MM.1S (cell line): ENCODE data around the gene GDI1.

Source experiments
- DNase-seq: peaks from one replicate; pipeline ENCODE4 v3.0.0-alpha.2; 2015
- H2AFZ ChIP-seq: fragments of 300-600 bp; sonication (generic); 2 replicates; pipeline ENCODE4 v1.6.0; 2016; ENCODE audit warnings: antibody characterized with exemption, low read length
- H3F3A ChIP-seq: fragments of 300-600 bp; sonication (generic); 2 replicates; pipeline ENCODE4 v1.6.1; 2016; ENCODE audit warnings: mild to moderate bottlenecking, antibody characterized with exemption, low read length, moderate library complexity, mixed read lengths; ENCODE audit not compliant: insufficient read depth
- H3K27ac ChIP-seq: fragments of 300-600 bp; sonication (generic); 2 replicates; pipeline ENCODE4 v1.5.1; 2016; ENCODE audit warnings: mild to moderate bottlenecking, low read length
- H3K27me3 ChIP-seq: fragments of 300-600 bp; sonication (generic); replicated peaks from 2 replicates; pipeline ENCODE4 v1.6.0; 2016; ENCODE audit warnings: low read length; ENCODE audit not compliant: insufficient read depth
- H3K36me3 ChIP-seq: fragments of 300-600 bp; sonication (generic); replicated peaks from 2 replicates; pipeline ENCODE4 v1.6.1; 2016; ENCODE audit warnings: mild to moderate bottlenecking, low read length, mixed read lengths; ENCODE audit not compliant: insufficient read depth
- H3K4me1 ChIP-seq: fragments of 300-600 bp; sonication (generic); 2 replicates; pipeline ENCODE4 v1.6.1; 2016; ENCODE audit warnings: low read length, mixed read lengths
- H3K4me2 ChIP-seq: fragments of 300-600 bp; sonication (generic); 2 replicates; pipeline ENCODE4 v1.6.0; 2016; ENCODE audit warnings: low read depth, low read length
- H3K4me3 ChIP-seq: fragments of 300-600 bp; sonication (generic); 2 replicates; pipeline ENCODE4 v1.5.1; 2016; ENCODE audit warnings: low read length, mixed read lengths
- H3K79me2 ChIP-seq: fragments of 300-600 bp; sonication (generic); 2 replicates; pipeline ENCODE4 v1.6.1; 2016; ENCODE audit warnings: mixed run types, low read length, mixed read lengths
- H3K9ac ChIP-seq: fragments of 300-600 bp; sonication (generic); 2 replicates; pipeline ENCODE4 v1.6.1; 2016; ENCODE audit warnings: low read length, mixed read lengths
- H3K9me2 ChIP-seq: fragments of 300-600 bp; sonication (generic); replicated peaks from 2 replicates; pipeline ENCODE4 v1.6.1; 2016; ENCODE audit warnings: mild to moderate bottlenecking, low read length, mixed read lengths; ENCODE audit not compliant: insufficient read depth
- H3K9me3 ChIP-seq: fragments of 300-600 bp; sonication (generic); replicated peaks from 2 replicates; pipeline ENCODE4 v1.6.1; 2016; ENCODE audit warnings: mild to moderate bottlenecking, low read length, mixed read lengths; ENCODE audit not compliant: insufficient read depth
- H4K20me1 ChIP-seq: fragments of 300-600 bp; sonication (generic); 2 replicates; pipeline ENCODE4 v1.6.1; 2016; ENCODE audit warnings: mild to moderate bottlenecking, low read length, moderate library complexity, mixed read lengths; ENCODE audit not compliant: insufficient read depth
- CTCF ChIP-seq: fragments of 300-600 bp; sonication (generic); IDR thresholded peaks from 2 replicates; pipeline ENCODE4 v1.5.1; 2016; ENCODE audit warnings: antibody characterized with exemption, low read length, mixed read lengths
- EZH2 ChIP-seq: fragments of 300-600 bp; sonication (generic); optimal IDR thresholded peaks from 2 replicates; pipeline ENCODE3; 2017; ENCODE audit warnings: low read depth, mild to moderate bottlenecking, antibody characterized with exemption, low read length, mixed read lengths
- EZH2phosphoT487 ChIP-seq: fragments of 300-600 bp; sonication (generic); IDR thresholded peaks from 2 replicates; pipeline ENCODE4 v1.6.1; 2018; ENCODE audit warnings: antibody characterized with exemption, low read length

GDI1 gene

GRCh38 chrX:154411981-154412340, 25.0 kb upstream of the GDI1 start:
- H3K27ac ChIP-seq: peak overlapping the region; percentile 69; the same call in 1 of the 2 replicates
- H4K20me1 ChIP-seq: no peaks in the 10 kb centered on the region
- DNase-seq: peak; percentile 34
- H2AFZ ChIP-seq: peak overlapping the region; percentile 53
- no peaks in the 10 kb centered on the region for H3K36me3 ChIP-seq
- peaks cover 6% of the 10 kb centered on the region; the same call in 1 of the 2 replicates for H3K4me1 ChIP-seq
- no peak for TF ChIP-seq CTCF
- H3K4me3 ChIP-seq: peak overlapping the region; percentile 76
- peak overlapping the region; percentile 91; the same call in 1 of the 2 replicates for H3K4me2 ChIP-seq
- no peaks in the 10 kb centered on the region for H3K9me3 ChIP-seq
- H3K79me2 ChIP-seq: peaks cover 12% of the 10 kb centered on the region; the same call in 1 of the 2 replicates
- H3K27me3 ChIP-seq: no peaks in the 10 kb centered on the region
- peaks cover 10% of the 10 kb centered on the region; the same call in 1 of the 2 replicates for H3F3A ChIP-seq
- peak overlapping the region; percentile 80 for H3K9ac ChIP-seq
- no peaks in the 10 kb centered on the region for H3K9me2 ChIP-seq

- Histone ChIP-seq H3K9me3 (no peaks in the 10 kb centered on the region), H3K4me3 (peak overlapping the region; percentile 76), H3K79me2 (peaks cover 12% of the 10 kb centered on the region; the same call in 1 of the 2 replicates), H3K36me3 (no peaks in the 10 kb centered on the region), H2AFZ (peak overlapping the region; percentile 53), H3F3A (peaks cover 10% of the 10 kb centered on the region; the same call in 1 of the 2 replicates), H3K27ac (peak overlapping the region; percentile 69; the same call in 1 of the 2 replicates), H4K20me1 (no peaks in the 10 kb centered on the region), H3K27me3 (no peaks in the 10 kb centered on the region), H3K4me1 (peaks cover 6% of the 10 kb centered on the region; the same call in 1 of the 2 replicates), H3K4me2 (peak overlapping the region; percentile 91; the same call in 1 of the 2 replicates), H3K9me2 (no peaks in the 10 kb centered on the region), H3K9ac (peak overlapping the region; percentile 80)
- TF ChIP-seq EZH2 (no peak), CTCF (no peak), EZH2phosphoT487 (no peak)
- peak; percentile 39 for DNase-seq
Observed at GRCh38 chrX:154412468-154412867, 24.5 kb upstream of the GDI1 start.

GRCh38 chrX:154413142-154413541, 23.8 kb upstream of the GDI1 start:
- Histone ChIP-seq H3K36me3 (no peaks in the 10 kb centered on the region), H3K4me3 (no peak overlapping the region), H3K9ac (no peak overlapping the region; the same call in 1 of the 2 replicates), H3K9me3 (no peaks in the 10 kb centered on the region), H3K27me3 (no peaks in the 10 kb centered on the region), H2AFZ (no peak overlapping the region), H4K20me1 (no peaks in the 10 kb centered on the region), H3K27ac (peak overlapping the region; percentile 69; the same call in 1 of the 2 replicates), H3F3A (peaks cover 10% of the 10 kb centered on the region; the same call in 1 of the 2 replicates), H3K4me1 (peaks cover 6% of the 10 kb centered on the region; the same call in 1 of the 2 replicates), H3K79me2 (peaks cover 12% of the 10 kb centered on the region; the same call in 1 of the 2 replicates), H3K4me2 (no peak overlapping the region), H3K9me2 (no peaks in the 10 kb centered on the region)
- TF ChIP-seq CTCF: no peak
- no peak for DNase-seq
